K562 (cell line): Measurements from ENCODE around the gene KIF6. TPM values are rescaled to one million over a fixed set of nuclear protein-coding genes. Genes with fewer than 3 reads are reported as not detected.

Experiments used
- ATAC-seq: fragments of 200-7000 bp; cut with Tn5 transposase; 3 replicates; pipeline ENCODE4 v1.9.1; 2020; ENCODE audit warnings: moderate library complexity
- BruUV-seq: library from RNA; stranded (reverse); fragments of 400-500 nt; replicated peaks from 2 replicates; lab custom pipeline; 2021; lab: Mats Ljungman, UMichigan
- CTCF ChIA-PET: fragments of 300-600 bp; formaldehyde crosslinking; extraction: SDS; loops from one replicate; lab custom pipeline; 2021; ENCODE audit warnings: low intra/inter-chr PET ratio; lab: Yijun Ruan, JAX
- POLR2A ChIA-PET: fragments of 300-600, 350-650 bp; sonication (Branson Sonifier 250); formaldehyde crosslinking; extraction: SDS; loops from one replicate; lab custom pipeline; 2021; ENCODE audit warnings: antibody characterized with exemption, inconsistent platforms; lab: Yijun Ruan, JAX
- DNase-seq, 4 experiments: peaks; one replicate each; pipeline versions ENCODE4 v3.0.0 to v3.0.0-alpha.2; 2011 to 2018; ENCODE audit warnings: low spot score in 3 of 4, mixed read lengths in 3 of 4; ENCODE audit errors: extremely low read depth in 1 of 4
- FAIRE-seq: peaks from 2 replicates; lab custom pipeline; 2011; peaks lifted over from hg19 to GRCh38; lab: Jason Lieb, UNC
- H2AFZ ChIP-seq: 2 replicates; pipeline ENCODE4 v1.6.0; 2011; ENCODE audit warnings: low read depth, low read length, control low read depth, inconsistent platforms
- H3K27ac ChIP-seq: fragments of 200-600 bp; 3 replicates; pipeline ENCODE4 v1.8.0; 2011; ENCODE audit warnings: low read depth, mild to moderate bottlenecking, control low read depth, inconsistent platforms, low read length, moderate library complexity, mixed read lengths; ENCODE audit errors: extremely low read depth
- H3K27me3 ChIP-seq, 2 experiments: fragments of 300-600 bp in 1 of 2; 2 replicates in 1 of 2; 3 replicates in 1 of 2; pipeline versions ENCODE4 v1.6.0 to v1.8.0; 2011; ENCODE audit warnings: inconsistent platforms in 2 of 2, low read length in 2 of 2, mild to moderate bottlenecking in 1 of 2, mixed read lengths in 1 of 2, moderate library complexity in 1 of 2; ENCODE audit not compliant: control insufficient read depth in 2 of 2, insufficient read depth in 2 of 2
- H3K36me3 ChIP-seq: fragments of 300-600 bp; 3 replicates; pipeline ENCODE4 v1.8.0; 2011; ENCODE audit warnings: mild to moderate bottlenecking, low read length, inconsistent platforms; ENCODE audit not compliant: control insufficient read depth, insufficient read depth
- H3K4me1 ChIP-seq, 2 experiments: fragments of 200-600 bp in 1 of 2; replicated peaks in 1 of 2; 2 replicates in 1 of 2; 3 replicates in 1 of 2; pipeline versions ENCODE4 v1.5.1 to v1.8.0; 2011; ENCODE audit warnings: inconsistent platforms in 2 of 2, low read length in 2 of 2, mild to moderate bottlenecking in 1 of 2, mixed read lengths in 1 of 2, moderate library complexity in 1 of 2; ENCODE audit not compliant: control insufficient read depth in 2 of 2, insufficient read depth in 2 of 2
- H3K4me2 ChIP-seq: 2 replicates; pipeline ENCODE4 v1.6.1; 2011; ENCODE audit warnings: low read length, control low read depth, inconsistent platforms, mixed read lengths; ENCODE audit not compliant: insufficient read depth
- H3K4me3 ChIP-seq: fragments of 200-600 bp; sonication (generic), shearing (Covaris generic); 2 replicates; pipeline ENCODE4 v1.5.1; 2016; ENCODE audit warnings: control low read depth, inconsistent platforms
- H3K79me2 ChIP-seq: fragments of 200-600 bp; 3 replicates; pipeline ENCODE4 v1.8.0; 2011; ENCODE audit warnings: low read length, inconsistent platforms; ENCODE audit not compliant: control insufficient read depth, insufficient read depth
- H3K9ac ChIP-seq, 2 experiments: 2 replicates each; pipeline versions ENCODE4 v1.6.0 to v1.6.1; 2011; ENCODE audit warnings: low read depth in 2 of 2, low read length in 2 of 2, control low read depth in 1 of 2, inconsistent platforms in 1 of 2, mild to moderate bottlenecking in 1 of 2, mixed read lengths in 1 of 2; ENCODE audit not compliant: insufficient read depth in 1 of 2
- H3K9me1 ChIP-seq: one replicate; pipeline ENCODE4 v1.6.0; 2011; ENCODE audit warnings: inconsistent platforms, mild to moderate bottlenecking, low read length, moderate library complexity; ENCODE audit not compliant: control insufficient read depth, insufficient read depth
- H3K9me3 ChIP-seq: replicated peaks from 2 replicates; pipeline ENCODE4 v1.5.1; 2011; ENCODE audit warnings: low read depth, low read length, inconsistent platforms; ENCODE audit not compliant: control insufficient read depth, insufficient read depth
- H4K20me1 ChIP-seq: replicated peaks from 2 replicates; pipeline ENCODE4 v1.6.1; 2011; ENCODE audit warnings: low read length, inconsistent platforms, mixed read lengths; ENCODE audit not compliant: control insufficient read depth, insufficient read depth
- ARID1B ChIP-seq: fragments of 450-650 bp; IDR thresholded peaks from 2 replicates; pipeline ENCODE4 v1.6.1; 2016; ENCODE audit warnings: antibody characterized with exemption, mild to moderate bottlenecking, inconsistent platforms
- BHLHE40 ChIP-seq: IDR thresholded peaks from 2 replicates; pipeline ENCODE4 v1.6.1; 2011; ENCODE audit warnings: low read length, improper control_type of control experiment
- KAT8 ChIP-seq: fragments of 450-650 bp; IDR thresholded peaks from 2 replicates; pipeline ENCODE4 v1.6.1; 2016; ENCODE audit warnings: low read depth, mild to moderate bottlenecking
- PHB ChIP-seq: fragments of 250-450 bp; sonication (Bioruptor Pico); IDR thresholded peaks from 2 replicates; pipeline ENCODE4 v1.5.0; 2021
- RBM15 ChIP-seq: fragments of 200-400 bp; formaldehyde crosslinking; IDR thresholded peaks from 2 replicates; pipeline ENCODE4 v1.6.1; 2018; ENCODE audit warnings: mild to moderate bottlenecking, low read length, moderate library complexity; ENCODE audit not compliant: insufficient read depth
- ZNF707 ChIP-seq: fragments of 250-450 bp; sonication (Bioruptor Pico); conservative IDR thresholded peaks from 2 replicates; pipeline ENCODE4 v1.8.0; 2022; ENCODE audit warnings: inconsistent platforms, mild to moderate bottlenecking, moderate library complexity
- WGBS: fragments of 100-300 bp; shearing (Covaris generic); methylation state at CpG from one replicate; pipeline ENCODE4 v1.1.6; 2016; ENCODE audit warnings: low coverage, mixed read lengths; ENCODE audit not compliant: insufficient coverage; ENCODE audit errors: missing lambda C conversion rate; 5-methylcytosine and 5-hydroxymethylcytosine counted together
- in situ Hi-C: fragments of 300-500 bp; cut with MboI; formaldehyde crosslinking; loops from 4 replicates; pipeline ENCODE4 v1.15.0; 2018; ENCODE audit warnings: inconsistent platforms, mixed read lengths
- intact Hi-C: fragments of 100-400 bp; cut with micrococcal nuclease; formaldehyde crosslinking; loops from 2 replicates; pipeline ENCODE4 v1.14.2; 2022
- polyA plus RNA-seq, 8 experiments: library from polyadenylated mRNA; depleted of rRNA in 4 of 8; stranded (reverse) in 5 of 8; unstranded in 3 of 8; fragments of >200 nt; fragmentation: Nextera tagmentation in 2 of 8; fragmentation: Illumina TruSeq in 1 of 8; extraction: Ambion mirVana in 2 of 8; extraction: Trizol in 1 of 8; gene quantifications; 2 replicates each; pipeline versions ENCODE4 v1.2.1 to v1.2.3, GENCODE V29; 2011 to 2014; ENCODE audit warnings: inconsistent platforms in 1 of 8, missing spikeins in 1 of 8
- total RNA-seq, 7 experiments: library from RNA; depleted of rRNA in 6 of 7; stranded (reverse); fragments of >200 nt in 6 of 7; fragmentation: Illumina TruSeq in 2 of 7; extraction: Trizol in 2 of 7; gene quantifications; 2 replicates each; pipeline versions ENCODE4 v1.2.1 to v1.2.3, GENCODE V29; 2011 to 2021; ENCODE audit warnings: low replicate concordance in 1 of 7
- TF ChIP-seq, protein P1 (sequence below): sonication (generic); formaldehyde crosslinking; IDR thresholded peaks from 2 replicates; pipeline ENCODE4 v1.8.0; 2022; ENCODE audit warnings: mild to moderate bottlenecking, missing genetic modification reagents, borderline replicate concordance
- TF ChIP-seq, protein P2 (sequence below): fragments of 250-450 bp; sonication (Bioruptor Pico); IDR thresholded peaks from 2 replicates; pipeline ENCODE4 v1.4.0; 2020; ENCODE audit warnings: mild to moderate bottlenecking, moderate library complexity
- TF ChIP-seq, protein P3 (sequence below), 2 experiments: fragments of 250-450 bp in 1 of 2; fragments of 450-650 bp in 1 of 2; sonication (Bioruptor Pico) in 1 of 2; IDR thresholded peaks; 2 replicates each; pipeline versions ENCODE4 v1.6.1 to v1.8.0; 2016 to 2021; ENCODE audit warnings: mild to moderate bottlenecking in 2 of 2, moderate library complexity in 2 of 2, missing compliant biosample characterization in 1 of 2, missing genetic modification characterization in 1 of 2

Gene KIF6
- total and polyA plus RNA-seq, 9 of the 15 experiments (the other 6 are each of a cell fraction or from before 2014, with no cell fraction given): not detected

- Histone ChIP-seq H3K9ac (no peak overlapping the region), H3K4me2 (no peak overlapping the region), H3K27me3 (no peaks in the 10 kb centered on the region; a peak in 2 of 5 replicates), H3K9me3 (no peaks in the 10 kb centered on the region), H3K27ac (no peak overlapping the region), H3K4me1 (no peaks in the 10 kb centered on the region), H3K36me3 (no peaks in the 10 kb centered on the region), H2AFZ (no peak overlapping the region), H3K4me3 (no peak overlapping the region), H3K9me1 (no peaks in the 10 kb centered on the region), H3K79me2 (no peaks in the 10 kb centered on the region), H4K20me1 (no peaks in the 10 kb centered on the region)
- intact Hi-C loops: no loop called here
- no TSS peak for BruUV-seq
- WGBS: 0% methylated on average over 1 of the region's 1 CpG
- ATAC-seq: no peak
- no peak for TF ChIP-seq PHB
- TF ChIP-seq ZNF707 (CRISPR knock-in tag): no peak
- TF ChIP-seq KAT8: no peak
- TF ChIP-seq, protein P1, sequence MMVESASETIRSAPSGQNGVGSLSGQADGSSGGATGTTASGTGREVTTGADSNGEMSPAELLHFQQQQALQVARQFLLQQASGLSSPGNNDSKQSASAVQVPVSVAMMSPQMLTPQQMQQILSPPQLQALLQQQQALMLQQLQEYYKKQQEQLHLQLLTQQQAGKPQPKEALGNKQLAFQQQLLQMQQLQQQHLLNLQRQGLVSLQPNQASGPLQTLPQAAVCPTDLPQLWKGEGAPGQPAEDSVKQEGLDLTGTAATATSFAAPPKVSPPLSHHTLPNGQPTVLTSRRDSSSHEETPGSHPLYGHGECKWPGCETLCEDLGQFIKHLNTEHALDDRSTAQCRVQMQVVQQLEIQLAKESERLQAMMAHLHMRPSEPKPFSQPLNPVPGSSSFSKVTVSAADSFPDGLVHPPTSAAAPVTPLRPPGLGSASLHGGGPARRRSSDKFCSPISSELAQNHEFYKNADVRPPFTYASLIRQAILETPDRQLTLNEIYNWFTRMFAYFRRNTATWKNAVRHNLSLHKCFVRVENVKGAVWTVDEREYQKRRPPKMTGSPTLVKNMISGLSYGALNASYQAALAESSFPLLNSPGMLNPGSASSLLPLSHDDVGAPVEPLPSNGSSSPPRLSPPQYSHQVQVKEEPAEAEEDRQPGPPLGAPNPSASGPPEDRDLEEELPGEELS (CRISPR knock-in tag): no peak
- no peak for TF ChIP-seq ARID1B
- TF ChIP-seq, protein P2, sequence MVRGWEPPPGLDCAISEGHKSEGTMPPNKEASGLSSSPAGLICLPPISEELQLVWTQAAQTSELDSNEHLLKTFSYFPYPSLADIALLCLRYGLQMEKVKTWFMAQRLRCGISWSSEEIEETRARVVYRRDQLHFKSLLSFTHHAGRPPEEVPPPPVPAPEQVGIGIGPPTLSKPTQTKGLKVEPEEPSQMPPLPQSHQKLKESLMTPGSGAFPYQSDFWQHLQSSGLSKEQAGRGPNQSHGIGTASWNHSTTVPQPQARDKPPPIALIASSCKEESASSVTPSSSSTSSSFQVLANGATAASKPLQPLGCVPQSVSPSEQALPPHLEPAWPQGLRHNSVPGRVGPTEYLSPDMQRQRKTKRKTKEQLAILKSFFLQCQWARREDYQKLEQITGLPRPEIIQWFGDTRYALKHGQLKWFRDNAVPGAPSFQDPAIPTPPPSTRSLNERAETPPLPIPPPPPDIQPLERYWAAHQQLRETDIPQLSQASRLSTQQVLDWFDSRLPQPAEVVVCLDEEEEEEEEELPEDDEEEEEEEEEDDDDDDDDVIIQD (CRISPR knock-in tag): no peak
- TF ChIP-seq, protein P3, sequence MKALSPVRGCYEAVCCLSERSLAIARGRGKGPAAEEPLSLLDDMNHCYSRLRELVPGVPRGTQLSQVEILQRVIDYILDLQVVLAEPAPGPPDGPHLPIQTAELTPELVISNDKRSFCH (CRISPR knock-in tag; IDR thresholded peaks at IDR 0.05): no peak
- TF ChIP-seq, protein P3 (tag; IDR thresholded peaks at IDR 0.05): no peak
- no peak for TF ChIP-seq BHLHE40
- no peak for TF ChIP-seq RBM15
- ChIA-PET CTCF (no interaction called here), POLR2A (no interaction called here)
- in situ Hi-C loops: no loop called here
- FAIRE-seq: no peak
- no peak for DNase-seq
Observed at GRCh38 chr6:39468385-39468784, 256.8 kb downstream of the KIF6 start.
